Panc1 (cell line): Measurements from ENCODE around the gene SCAMP4. TPM values are rescaled to one million over a fixed set of nuclear protein-coding genes. Genes with fewer than 3 reads are reported as not detected.

Experiments used
- ATAC-seq: fragments of 200-7000 bp; cut with Tn5 transposase; 2 replicates; pipeline ENCODE4 v1.9.1; 2020; ENCODE audit warnings: mild to moderate bottlenecking, moderate library complexity
- BruUV-seq: library from RNA; stranded (reverse); fragments of 400-500 nt; replicated peaks from 2 replicates; lab custom pipeline; 2021; lab: Mats Ljungman, UMichigan
- CTCF ChIA-PET: fragments of 300-600 bp; sonication (Branson Sonifier 250); formaldehyde crosslinking; loops from one replicate; lab custom pipeline; 2022; ENCODE audit warnings: antibody characterized with exemption; lab: Charles Lee
- POLR2A ChIA-PET: fragments of 300-600 bp; sonication (Branson Sonifier 250); formaldehyde crosslinking; loops from one replicate; lab custom pipeline; 2022; ENCODE audit warnings: antibody characterized with exemption; lab: Charles Lee
- DNase-seq: peaks from one replicate; pipeline ENCODE4 v3.0.0-alpha.2; 2010; ENCODE audit warnings: low read depth, low spot score
- H3K27ac ChIP-seq: 2 replicates; pipeline ENCODE4 v1.5.1; 2011; ENCODE audit warnings: mild to moderate bottlenecking, low read length, inconsistent platforms
- H3K27me3 ChIP-seq: fragments of 200-500 bp; sonication (Bioruptor generic); 2 replicates; pipeline ENCODE4 v1.6.0; 2014; ENCODE audit warnings: low read length, inconsistent platforms; ENCODE audit not compliant: control insufficient read depth, insufficient read depth
- H3K36me3 ChIP-seq: fragments of 200-500 bp; sonication (Bioruptor generic); 2 replicates; pipeline ENCODE4 v1.5.1; 2014; ENCODE audit warnings: inconsistent platforms, mild to moderate bottlenecking, low read length, moderate library complexity; ENCODE audit not compliant: control insufficient read depth, insufficient read depth
- H3K4me1 ChIP-seq: 2 replicates; pipeline ENCODE4 v1.5.1; 2011; ENCODE audit warnings: inconsistent platforms, mild to moderate bottlenecking, low read length, moderate library complexity; ENCODE audit not compliant: control insufficient read depth, insufficient read depth
- H3K4me3 ChIP-seq, 2 experiments: 2 replicates each; pipeline ENCODE4 v1.5.1; 2011 to 2012; ENCODE audit warnings: low read depth in 2 of 2, low read length in 2 of 2, mild to moderate bottlenecking in 2 of 2, inconsistent platforms in 1 of 2, moderate library complexity in 1 of 2
- H3K9me3 ChIP-seq: fragments of 200-500 bp; sonication (Bioruptor generic); 2 replicates; pipeline ENCODE4 v1.5.1; 2014; ENCODE audit warnings: low read depth, mild to moderate bottlenecking, inconsistent platforms, low read length, moderate library complexity; ENCODE audit not compliant: control insufficient read depth, insufficient read depth
- POLR2AphosphoS5 ChIP-seq: IDR thresholded peaks from 2 replicates; pipeline ENCODE4 v1.6.1; 2012; ENCODE audit warnings: mild to moderate bottlenecking, low read depth, low read length, moderate library complexity
- SIN3A ChIP-seq: IDR thresholded peaks from 2 replicates; pipeline ENCODE4 v1.6.1; 2012; ENCODE audit warnings: low read depth, mild to moderate bottlenecking, low read length, moderate library complexity, borderline replicate concordance; ENCODE audit not compliant: insufficient read depth
- TCF7L2 ChIP-seq: IDR thresholded peaks from 2 replicates; pipeline ENCODE4 v1.6.1; 2011; ENCODE audit warnings: mild to moderate bottlenecking, low read depth, low read length, inconsistent platforms
- in situ Hi-C: cut with HindIII; loops from 2 replicates; pipeline ENCODE4 v1.10.0; 2016; ENCODE audit warnings: low sequenced_read_pairs, low pct_unique_long_range_greater_than_20kb
- intact Hi-C: fragments of 100-400 bp; cut with micrococcal nuclease; formaldehyde crosslinking; loops from one replicate; pipeline ENCODE4 v1.10.0; 2022; ENCODE audit not compliant: unreplicated experiment
- total RNA-seq: library from RNA; stranded (reverse); gene quantifications from one replicate; pipeline ENCODE4 v1.2.1, GENCODE V29; 2021; ENCODE audit not compliant: unreplicated experiment
- TF ChIP-seq, protein P1 (sequence below), 2 experiments: IDR thresholded peaks; 2 replicates each; pipeline ENCODE4 v1.6.1; 2011 to 2012; ENCODE audit warnings: low read depth in 2 of 2, control low read depth in 1 of 2, low read length in 1 of 2, mild to moderate bottlenecking in 1 of 2, moderate library complexity in 1 of 2; ENCODE audit not compliant: insufficient read depth in 1 of 2
- TF ChIP-seq, protein P2 (sequence below): fragments of 450-650 bp; IDR thresholded peaks from 2 replicates; pipeline ENCODE4 v1.5.1; 2017; ENCODE audit warnings: mild to moderate bottlenecking

Gene SCAMP4
- total RNA-seq, 1 experiment from 2014 or later, result 98.4 TPM

DNA sequence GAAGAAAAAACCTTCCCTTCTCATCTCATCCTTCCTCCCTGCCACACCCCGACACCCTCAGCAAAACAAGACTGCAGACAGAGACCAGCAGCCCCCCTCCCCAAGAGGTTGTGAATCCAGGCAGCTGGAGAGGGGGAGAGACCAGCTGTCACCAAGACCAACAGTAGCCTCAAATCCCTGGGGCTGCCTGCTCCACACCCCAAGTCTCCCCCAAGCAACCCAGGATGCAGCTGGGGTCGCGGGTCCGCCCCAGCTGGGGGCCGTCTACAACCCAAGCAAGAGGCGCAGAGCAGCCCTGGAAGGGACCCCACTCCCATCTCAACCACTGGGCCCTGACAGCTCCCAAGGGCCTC is 48.9 kb upstream of the SCAMP4 start:
- intact Hi-C loops (no loop called here), in situ Hi-C loops (no loop called here)
- DNase-seq, result no peak
- BruUV-seq, result no TSS peak
- peaks cover 48% of the 10 kb centered on the region for H3K4me1 ChIP-seq
- peak overlapping the region; percentile 24 to 45 for H3K4me3 ChIP-seq
- ChIA-PET POLR2A (no interaction called here), CTCF (no interaction called here)
- no peaks in the 10 kb centered on the region for H3K36me3 ChIP-seq
- no peak for TF ChIP-seq TCF7L2
- TF ChIP-seq, protein P1, sequence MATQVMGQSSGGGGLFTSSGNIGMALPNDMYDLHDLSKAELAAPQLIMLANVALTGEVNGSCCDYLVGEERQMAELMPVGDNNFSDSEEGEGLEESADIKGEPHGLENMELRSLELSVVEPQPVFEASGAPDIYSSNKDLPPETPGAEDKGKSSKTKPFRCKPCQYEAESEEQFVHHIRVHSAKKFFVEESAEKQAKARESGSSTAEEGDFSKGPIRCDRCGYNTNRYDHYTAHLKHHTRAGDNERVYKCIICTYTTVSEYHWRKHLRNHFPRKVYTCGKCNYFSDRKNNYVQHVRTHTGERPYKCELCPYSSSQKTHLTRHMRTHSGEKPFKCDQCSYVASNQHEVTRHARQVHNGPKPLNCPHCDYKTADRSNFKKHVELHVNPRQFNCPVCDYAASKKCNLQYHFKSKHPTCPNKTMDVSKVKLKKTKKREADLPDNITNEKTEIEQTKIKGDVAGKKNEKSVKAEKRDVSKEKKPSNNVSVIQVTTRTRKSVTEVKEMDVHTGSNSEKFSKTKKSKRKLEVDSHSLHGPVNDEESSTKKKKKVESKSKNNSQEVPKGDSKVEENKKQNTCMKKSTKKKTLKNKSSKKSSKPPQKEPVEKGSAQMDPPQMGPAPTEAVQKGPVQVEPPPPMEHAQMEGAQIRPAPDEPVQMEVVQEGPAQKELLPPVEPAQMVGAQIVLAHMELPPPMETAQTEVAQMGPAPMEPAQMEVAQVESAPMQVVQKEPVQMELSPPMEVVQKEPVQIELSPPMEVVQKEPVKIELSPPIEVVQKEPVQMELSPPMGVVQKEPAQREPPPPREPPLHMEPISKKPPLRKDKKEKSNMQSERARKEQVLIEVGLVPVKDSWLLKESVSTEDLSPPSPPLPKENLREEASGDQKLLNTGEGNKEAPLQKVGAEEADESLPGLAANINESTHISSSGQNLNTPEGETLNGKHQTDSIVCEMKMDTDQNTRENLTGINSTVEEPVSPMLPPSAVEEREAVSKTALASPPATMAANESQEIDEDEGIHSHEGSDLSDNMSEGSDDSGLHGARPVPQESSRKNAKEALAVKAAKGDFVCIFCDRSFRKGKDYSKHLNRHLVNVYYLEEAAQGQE (IDR thresholded peaks at IDR 0.05; ENCODE audit: insufficient read depth in 1 of 2, low read depth in 2 of 2, low read length in 1 of 2), result no peak
- TF ChIP-seq POLR2AphosphoS5, result no peak
- TF ChIP-seq, protein P2, sequence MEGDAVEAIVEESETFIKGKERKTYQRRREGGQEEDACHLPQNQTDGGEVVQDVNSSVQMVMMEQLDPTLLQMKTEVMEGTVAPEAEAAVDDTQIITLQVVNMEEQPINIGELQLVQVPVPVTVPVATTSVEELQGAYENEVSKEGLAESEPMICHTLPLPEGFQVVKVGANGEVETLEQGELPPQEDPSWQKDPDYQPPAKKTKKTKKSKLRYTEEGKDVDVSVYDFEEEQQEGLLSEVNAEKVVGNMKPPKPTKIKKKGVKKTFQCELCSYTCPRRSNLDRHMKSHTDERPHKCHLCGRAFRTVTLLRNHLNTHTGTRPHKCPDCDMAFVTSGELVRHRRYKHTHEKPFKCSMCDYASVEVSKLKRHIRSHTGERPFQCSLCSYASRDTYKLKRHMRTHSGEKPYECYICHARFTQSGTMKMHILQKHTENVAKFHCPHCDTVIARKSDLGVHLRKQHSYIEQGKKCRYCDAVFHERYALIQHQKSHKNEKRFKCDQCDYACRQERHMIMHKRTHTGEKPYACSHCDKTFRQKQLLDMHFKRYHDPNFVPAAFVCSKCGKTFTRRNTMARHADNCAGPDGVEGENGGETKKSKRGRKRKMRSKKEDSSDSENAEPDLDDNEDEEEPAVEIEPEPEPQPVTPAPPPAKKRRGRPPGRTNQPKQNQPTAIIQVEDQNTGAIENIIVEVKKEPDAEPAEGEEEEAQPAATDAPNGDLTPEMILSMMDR, result no peak
- no peak for TF ChIP-seq SIN3A
- no peaks in the 10 kb centered on the region for H3K9me3 ChIP-seq
- no peak for ATAC-seq
- H3K27ac ChIP-seq, result peak overlapping the region; percentile 91
- H3K27me3 ChIP-seq, result no peaks in the 10 kb centered on the region

DNA sequence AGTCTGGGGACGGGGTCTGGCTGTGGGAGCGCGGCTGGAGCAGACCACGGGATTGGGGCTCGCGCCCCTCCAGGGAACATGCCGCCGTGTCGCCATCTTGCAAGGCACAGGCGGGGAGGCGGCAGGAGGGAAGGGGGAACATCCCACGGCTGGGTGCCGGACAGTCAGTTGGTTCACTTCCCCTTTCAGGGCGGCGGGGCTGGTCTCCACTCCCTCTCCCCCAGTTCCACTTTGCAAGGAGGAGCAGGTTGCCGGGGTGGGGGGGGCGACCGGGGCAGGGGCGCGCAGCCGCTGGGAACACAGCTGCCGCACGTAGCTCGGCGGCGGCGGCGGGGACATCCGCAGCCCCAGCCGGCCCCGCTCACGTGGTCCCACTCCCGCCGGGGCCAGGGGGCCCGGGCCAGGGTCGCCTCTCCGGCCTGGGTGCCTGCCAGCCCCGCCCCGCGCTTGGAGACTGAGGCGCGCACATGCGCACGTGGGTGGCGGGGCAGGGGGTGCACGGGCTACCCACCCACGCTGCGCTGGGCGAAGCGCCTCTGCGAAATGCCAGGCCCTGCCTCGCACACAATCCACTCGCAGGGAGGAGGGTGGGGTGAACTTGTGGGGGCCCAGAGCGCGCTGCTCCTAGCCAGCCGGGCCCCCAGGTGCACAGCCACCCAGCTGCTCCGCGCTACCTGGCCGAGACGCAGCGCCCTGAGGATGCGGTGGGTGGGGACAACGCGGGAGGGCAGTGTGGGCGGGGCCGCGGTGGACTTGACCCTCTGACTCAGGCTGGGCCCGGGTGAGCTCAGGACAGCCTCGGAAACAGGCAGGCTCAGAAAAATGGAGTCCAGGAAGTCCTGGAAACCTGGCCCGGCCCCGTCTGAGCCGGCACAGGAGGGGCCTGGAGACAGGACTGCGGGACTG is 48.2 kb upstream of the SCAMP4 start:
- intact Hi-C loops, result no loop called here
- peak overlapping the region; percentile 24 to 45 for H3K4me3 ChIP-seq
- H3K4me1 ChIP-seq, result peaks cover 48% of the 10 kb centered on the region
- peaks cover 1% of the 10 kb centered on the region; the same call in 1 of the 2 replicates for H3K36me3 ChIP-seq
- in situ Hi-C loops, result no loop called here
- ChIA-PET CTCF (interaction anchor here (0.6 to 0.7 kb wide), 2 partner anchors 12 to 188 kb away, joined by 3 to 11 read pairs; no protein-coding TSS in a partner anchor), POLR2A (no interaction called here)
- no TSS peak for BruUV-seq
- ATAC-seq (peak; percentile 41), DNase-seq (no peak)
- TF ChIP-seq SIN3A (no peak), POLR2AphosphoS5 (no peak), TCF7L2 (no peak)
- TF ChIP-seq, protein P1 (IDR thresholded peaks at IDR 0.05; ENCODE audit: insufficient read depth in 1 of 2, low read depth in 2 of 2, low read length in 1 of 2), result no peak
- TF ChIP-seq, protein P2, result no peak
- H3K27me3 ChIP-seq, result no peaks in the 10 kb centered on the region
- H3K27ac ChIP-seq, result peak overlapping the region; percentile 91
- H3K9me3 ChIP-seq, result no peaks in the 10 kb centered on the region
